Activated CD4-positive, alpha-beta T cell treated with anti-CD3 and anti-CD28 coated beads, Interleukin-2, amount 50 U/mL, for 48 hours (primary cell): Measurements from ENCODE around the gene C4B.
"Not testable (repeated sequence)": the region's sequence is repeated elsewhere in the genome, so short reads cannot be mapped to it uniquely, and the experiment has no call there.

Experiments used
- DNase-seq, 2 experiments: peaks; one replicate each; pipeline ENCODE4 v3.0.0-alpha.2; 2020

C4B gene

GRCh38 chr6:32056254-32056653 lies 41.7 kb downstream of the C4B start:
- DNase-seq, result no peak

- no peak for DNase-seq
These were observed 43.4 kb downstream of the C4B start for GRCh38 chr6:32057966-32058365.

GRCh38 chr6:32058511-32058963 lies 43.9 kb downstream of the C4B start:
- no peak for DNase-seq

- DNase-seq, result no peak
These were observed 46.5 kb downstream of the C4B start for GRCh38 chr6:32060966-32061655.

- no peak for DNase-seq
These were observed 50.1 kb downstream of the C4B start for GRCh38 chr6:32064706-32065105.

GRCh38 chr6:32067521-32067920 lies 52.9 kb downstream of the C4B start:
- not testable (repeated sequence) for DNase-seq

GRCh38 chr6:32068315-32068714 lies 53.7 kb downstream of the C4B start:
- DNase-seq, result not testable (repeated sequence)

GRCh38 chr6:32068867-32069266 lies 54.3 kb downstream of the C4B start:
- no peak for DNase-seq

- DNase-seq, result no peak
These were observed 54.9 kb downstream of the C4B start for GRCh38 chr6:32069460-32069859.

- DNase-seq, result no peak
These were observed 55.4 kb downstream of the C4B start for GRCh38 chr6:32069878-32070515.

GRCh38 chr6:32070814-32071543 lies 56.4 kb downstream of the C4B start:
- DNase-seq, result no peak

- DNase-seq, result no peak
These were observed 58.5 kb downstream of the C4B start for GRCh38 chr6:32073101-32073500.

GRCh38 chr6:32073613-32074012 lies 59.0 kb downstream of the C4B start:
- DNase-seq, result no peak

GRCh38 chr6:32074996-32075532 lies 60.5 kb downstream of the C4B start:
- DNase-seq, result no peak

GRCh38 chr6:32075781-32076180 lies 61.2 kb downstream of the C4B start:
- DNase-seq, result no peak

GRCh38 chr6:32076321-32076809 lies 61.8 kb downstream of the C4B start:
- no peak for DNase-seq

- no peak for DNase-seq
These were observed 65.1 kb downstream of the C4B start for GRCh38 chr6:32079566-32080290.

- DNase-seq, result no peak
These were observed 66.8 kb downstream of the C4B start for GRCh38 chr6:32081168-32081990.

- DNase-seq, result no peak
These were observed 67.9 kb downstream of the C4B start for GRCh38 chr6:32082478-32082877.

- no peak for DNase-seq
These were observed 68.3 kb downstream of the C4B start for GRCh38 chr6:32082935-32083334.

- DNase-seq, result no peak
These were observed 69.5 kb downstream of the C4B start for GRCh38 chr6:32083812-32084768.
